ENCODE results near the gene DIP2B. TPM values are rescaled to one million over a fixed set of nuclear protein-coding genes. Genes with fewer than 3 reads are reported as not detected.

The DIP2B gene
- polyA plus RNA-seq, 1 donor, result 28.1 TPM

GRCh38 chr12:50613463-50613862, 108.7 kb downstream of the DIP2B start:
- no peak for DNase-seq

- DNase-seq, result no peak
These were observed 109.5 kb downstream of the DIP2B start for GRCh38 chr12:50614167-50614759.

- DNase-seq, result no peak
These were observed 110.5 kb downstream of the DIP2B start for GRCh38 chr12:50615145-50615906.

- no peak for DNase-seq
These were observed 111.1 kb downstream of the DIP2B start for GRCh38 chr12:50615907-50616296.

- no peak for DNase-seq
These were observed 112.9 kb downstream of the DIP2B start for GRCh38 chr12:50617657-50618056.

GRCh38 chr12:50618864-50619609, 114.3 kb downstream of the DIP2B start:
- no peak for DNase-seq

GRCh38 chr12:50619610-50619958, 114.8 kb downstream of the DIP2B start:
- DNase-seq, result no peak

GRCh38 chr12:50620109-50620977, 115.6 kb downstream of the DIP2B start:
- DNase-seq, result no peak

GRCh38 chr12:50620978-50621360, 116.2 kb downstream of the DIP2B start:
- no peak for DNase-seq

GRCh38 chr12:50621399-50622300, 116.9 kb downstream of the DIP2B start:
- no peak for DNase-seq

- DNase-seq, result no peak
These were observed 120.5 kb downstream of the DIP2B start for GRCh38 chr12:50625029-50625925.

- DNase-seq, result no peak
These were observed 121.2 kb downstream of the DIP2B start for GRCh38 chr12:50626026-50626425.

GRCh38 chr12:50627491-50627890, 122.7 kb downstream of the DIP2B start:
- DNase-seq, result no peak

GRCh38 chr12:50628394-50628793, 123.6 kb downstream of the DIP2B start:
- DNase-seq, result no peak

- DNase-seq, result no peak
These were observed 129.2 kb downstream of the DIP2B start for GRCh38 chr12:50633955-50634354.

GRCh38 chr12:50634379-50634778, 129.6 kb downstream of the DIP2B start:
- DNase-seq, result no peak

GRCh38 chr12:50635364-50635763, 130.6 kb downstream of the DIP2B start:
- DNase-seq, result no peak

GRCh38 chr12:50635857-50636256, 131.1 kb downstream of the DIP2B start:
- DNase-seq, result no peak

GRCh38 chr12:50636505-50636904, 131.7 kb downstream of the DIP2B start:
- no peak for DNase-seq

- no peak for DNase-seq
These were observed 133.2 kb downstream of the DIP2B start for GRCh38 chr12:50637870-50638481.
